ENCODE results near the gene GINS1.

Gene GINS1

DNA sequence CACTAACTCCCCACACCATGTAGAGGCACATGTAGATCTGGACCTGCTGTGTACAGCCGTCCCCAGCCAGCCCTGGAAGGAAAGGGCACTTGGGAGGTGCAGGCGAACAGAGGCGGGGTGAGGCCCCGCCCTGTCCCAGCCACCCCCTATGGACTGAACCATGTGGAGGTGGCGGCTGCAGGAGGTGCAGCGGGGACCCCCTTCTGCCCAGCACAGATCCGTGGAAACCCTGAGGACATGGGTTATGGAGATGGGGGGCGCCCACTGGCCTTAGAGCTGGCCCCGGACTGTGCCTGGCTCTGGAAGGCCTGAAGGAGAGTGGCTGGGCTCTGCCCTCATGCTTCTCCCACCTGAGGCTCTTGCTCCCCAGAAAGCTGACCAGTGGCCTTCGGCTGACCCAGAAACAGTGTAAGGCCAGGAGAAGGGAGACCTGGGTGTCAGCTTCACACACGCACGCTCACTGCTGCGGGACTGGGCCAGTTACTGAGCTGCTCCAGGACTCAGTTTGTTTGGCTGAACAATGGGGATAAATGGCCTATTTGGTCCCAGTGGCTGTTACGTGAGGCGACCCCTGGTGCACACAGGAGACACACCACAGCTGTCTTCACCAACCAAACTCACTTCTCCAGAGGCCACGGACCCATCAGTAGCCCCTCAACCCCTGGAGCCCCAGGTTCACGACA lies 87.2 kb downstream of the GINS1 start:
- H3F3A ChIP-seq (ENCODE audit: insufficient read depth, low read length) = no peaks in the 10 kb centered on the region
- H4K20me1 ChIP-seq (ENCODE audit: insufficient read depth, low read length) = no peaks in the 10 kb centered on the region
- no peaks in the 10 kb centered on the region for H3K36me3 ChIP-seq (replicated peaks; ENCODE audit: insufficient read depth, low read length)
- DNase-seq = no peak
- H3K27ac ChIP-seq (ENCODE audit: low read length) = no peak overlapping the region
- H3K4me3 ChIP-seq (ENCODE audit: low read length) = no peak overlapping the region
- no peak overlapping the region for H3K9ac ChIP-seq (ENCODE audit: low read length)
- no peaks in the 10 kb centered on the region for H3K9me2 ChIP-seq (replicated peaks; ENCODE audit: insufficient read depth, low read length)
- no peak overlapping the region for H3K4me2 ChIP-seq (ENCODE audit: low read depth, low read length)
- H3K79me2 ChIP-seq (ENCODE audit: low read length) = no peaks in the 10 kb centered on the region
- H3K27me3 ChIP-seq (replicated peaks; ENCODE audit: insufficient read depth, low read length) = no peaks in the 10 kb centered on the region
- H3K9me3 ChIP-seq (replicated peaks; ENCODE audit: insufficient read depth, low read length) = no peaks in the 10 kb centered on the region
- TF ChIP-seq, protein P1, sequence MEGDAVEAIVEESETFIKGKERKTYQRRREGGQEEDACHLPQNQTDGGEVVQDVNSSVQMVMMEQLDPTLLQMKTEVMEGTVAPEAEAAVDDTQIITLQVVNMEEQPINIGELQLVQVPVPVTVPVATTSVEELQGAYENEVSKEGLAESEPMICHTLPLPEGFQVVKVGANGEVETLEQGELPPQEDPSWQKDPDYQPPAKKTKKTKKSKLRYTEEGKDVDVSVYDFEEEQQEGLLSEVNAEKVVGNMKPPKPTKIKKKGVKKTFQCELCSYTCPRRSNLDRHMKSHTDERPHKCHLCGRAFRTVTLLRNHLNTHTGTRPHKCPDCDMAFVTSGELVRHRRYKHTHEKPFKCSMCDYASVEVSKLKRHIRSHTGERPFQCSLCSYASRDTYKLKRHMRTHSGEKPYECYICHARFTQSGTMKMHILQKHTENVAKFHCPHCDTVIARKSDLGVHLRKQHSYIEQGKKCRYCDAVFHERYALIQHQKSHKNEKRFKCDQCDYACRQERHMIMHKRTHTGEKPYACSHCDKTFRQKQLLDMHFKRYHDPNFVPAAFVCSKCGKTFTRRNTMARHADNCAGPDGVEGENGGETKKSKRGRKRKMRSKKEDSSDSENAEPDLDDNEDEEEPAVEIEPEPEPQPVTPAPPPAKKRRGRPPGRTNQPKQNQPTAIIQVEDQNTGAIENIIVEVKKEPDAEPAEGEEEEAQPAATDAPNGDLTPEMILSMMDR (IDR thresholded peaks at IDR 0.05; ENCODE audit: low read length) = no peak
- no peak for TF ChIP-seq EZH2phosphoT487 (IDR thresholded peaks at IDR 0.05; ENCODE audit: low read length)
- TF ChIP-seq EZH2 (optimal IDR thresholded peaks at IDR 0.05; ENCODE audit: low read depth, low read length) = no peak
- no peaks in the 10 kb centered on the region for H3K4me1 ChIP-seq (ENCODE audit: low read length)
- no peak overlapping the region for H2AFZ ChIP-seq (ENCODE audit: low read length)

DNA sequence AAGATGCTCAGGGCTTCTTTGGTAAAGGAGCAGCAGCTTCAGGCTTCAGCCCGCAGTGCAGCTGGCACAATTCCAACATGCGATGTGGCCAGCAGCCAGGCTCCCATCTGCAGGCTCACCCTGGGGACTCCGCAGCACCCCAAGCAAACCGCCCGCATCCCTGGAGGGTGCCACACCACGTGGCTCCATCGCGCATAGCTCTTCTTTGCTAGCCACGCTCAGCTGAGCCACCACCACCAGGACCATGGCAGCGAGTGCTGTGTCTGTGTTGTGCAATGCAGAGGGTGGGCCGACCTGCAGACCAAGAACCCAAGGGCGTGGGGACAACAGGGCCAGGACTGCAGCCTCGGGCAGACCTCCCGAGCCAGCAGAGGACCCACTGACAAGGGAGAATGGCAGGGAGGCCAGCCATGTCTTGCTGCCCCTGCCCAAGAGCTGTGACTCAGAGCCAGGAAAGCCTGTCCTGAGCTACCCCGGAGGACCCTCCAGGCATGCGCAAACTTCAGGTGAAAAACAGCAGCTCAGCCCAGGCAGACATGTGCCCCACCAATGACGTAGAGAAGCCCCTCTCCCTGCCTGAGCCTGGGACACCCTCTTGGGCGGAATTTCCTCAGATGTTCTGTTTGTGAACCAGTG lies 87.8 kb downstream of the GINS1 start:
- TF ChIP-seq EZH2phosphoT487 (IDR thresholded peaks at IDR 0.05; ENCODE audit: low read length) (no peak), EZH2 (optimal IDR thresholded peaks at IDR 0.05; ENCODE audit: low read depth, low read length) (no peak)
- TF ChIP-seq, protein P1 (IDR thresholded peaks at IDR 0.05; ENCODE audit: low read length) = no peak
- Histone ChIP-seq H3K36me3 (replicated peaks; ENCODE audit: insufficient read depth, low read length) (no peaks in the 10 kb centered on the region), H2AFZ (ENCODE audit: low read length) (no peak overlapping the region), H3K9me2 (replicated peaks; ENCODE audit: insufficient read depth, low read length) (no peaks in the 10 kb centered on the region), H3K27me3 (replicated peaks; ENCODE audit: insufficient read depth, low read length) (no peaks in the 10 kb centered on the region), H3K9me3 (replicated peaks; ENCODE audit: insufficient read depth, low read length) (no peaks in the 10 kb centered on the region), H3K4me1 (ENCODE audit: low read length) (no peaks in the 10 kb centered on the region), H3F3A (ENCODE audit: insufficient read depth, low read length) (no peaks in the 10 kb centered on the region), H3K27ac (ENCODE audit: low read length) (no peak overlapping the region), H3K4me3 (ENCODE audit: low read length) (no peak overlapping the region), H3K4me2 (ENCODE audit: low read depth, low read length) (no peak overlapping the region), H4K20me1 (ENCODE audit: insufficient read depth, low read length) (no peaks in the 10 kb centered on the region), H3K9ac (ENCODE audit: low read length) (no peak overlapping the region), H3K79me2 (ENCODE audit: low read length) (no peaks in the 10 kb centered on the region)
- DNase-seq = no peak

DNA sequence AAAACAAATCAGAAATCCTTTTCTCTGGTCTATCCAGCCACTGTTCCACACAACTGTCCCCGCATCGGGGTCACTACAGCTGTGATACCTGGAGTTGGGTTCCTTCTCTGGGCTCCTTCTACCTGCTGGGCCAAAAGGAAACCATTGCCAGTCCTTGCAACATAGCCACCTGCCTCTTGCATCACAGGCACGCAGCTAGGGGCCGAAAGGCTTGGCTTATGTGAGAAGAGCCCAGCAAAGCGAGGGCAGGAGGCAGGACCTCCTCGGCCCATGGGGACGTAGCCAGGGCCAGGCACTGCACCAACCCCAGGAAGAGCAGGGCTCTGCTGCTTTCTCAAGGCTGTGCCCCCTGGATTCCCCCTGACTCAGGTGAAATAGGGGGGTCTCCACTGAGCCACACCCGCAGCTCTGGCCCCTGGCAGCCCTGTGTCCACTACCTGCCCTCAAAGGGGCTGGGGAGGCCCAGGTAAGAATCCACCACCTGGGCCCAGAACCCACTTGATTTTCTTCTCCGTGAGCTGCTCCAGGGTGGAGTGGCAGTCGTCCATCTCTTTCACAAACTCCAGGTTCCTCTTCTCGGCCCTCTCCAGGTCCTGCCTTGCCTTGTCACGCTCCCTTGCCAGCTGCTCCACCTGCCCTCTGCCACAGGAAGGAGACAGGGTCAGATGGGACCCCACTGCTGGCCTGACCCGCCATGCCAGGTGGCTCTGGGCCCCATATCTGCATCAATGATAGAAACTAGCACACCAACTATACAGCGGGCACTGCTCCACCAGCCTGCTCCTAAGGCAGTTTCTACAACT lies 88.9 kb downstream of the GINS1 start:
- no peaks in the 10 kb centered on the region for H4K20me1 ChIP-seq (ENCODE audit: insufficient read depth, low read length)
- H3F3A ChIP-seq (ENCODE audit: insufficient read depth, low read length) = no peaks in the 10 kb centered on the region
- no peaks in the 10 kb centered on the region for H3K36me3 ChIP-seq (replicated peaks; ENCODE audit: insufficient read depth, low read length)
- H3K79me2 ChIP-seq (ENCODE audit: low read length) = no peaks in the 10 kb centered on the region
- no peak overlapping the region for H3K4me2 ChIP-seq (ENCODE audit: low read depth, low read length)
- H3K4me3 ChIP-seq (ENCODE audit: low read length) = no peak overlapping the region
- no peaks in the 10 kb centered on the region for H3K9me2 ChIP-seq (replicated peaks; ENCODE audit: insufficient read depth, low read length)
- TF ChIP-seq EZH2 (optimal IDR thresholded peaks at IDR 0.05; ENCODE audit: low read depth, low read length) (no peak), EZH2phosphoT487 (IDR thresholded peaks at IDR 0.05; ENCODE audit: low read length) (no peak)
- TF ChIP-seq, protein P1 (IDR thresholded peaks at IDR 0.05; ENCODE audit: low read length) = no peak
- no peaks in the 10 kb centered on the region for H3K4me1 ChIP-seq (ENCODE audit: low read length)
- H3K9ac ChIP-seq (ENCODE audit: low read length) = no peak overlapping the region
- H2AFZ ChIP-seq (ENCODE audit: low read length) = no peak overlapping the region
- DNase-seq = no peak
- H3K27ac ChIP-seq (ENCODE audit: low read length) = no peak overlapping the region
- H3K9me3 ChIP-seq (replicated peaks; ENCODE audit: insufficient read depth, low read length) = no peaks in the 10 kb centered on the region
- H3K27me3 ChIP-seq (replicated peaks; ENCODE audit: insufficient read depth, low read length) = no peaks in the 10 kb centered on the region
